Measurements from ENCODE around the gene HSPE1. TPM values are rescaled to one million over a fixed set of nuclear protein-coding genes. Genes with fewer than 3 reads are reported as not detected.
"Not testable (repeated sequence)": the region's sequence is repeated elsewhere in the genome, so short reads cannot be mapped to it uniquely, and the experiment has no call there.

HSPE1 gene
- total RNA-seq, 4 donors from 2014 or later, result 47.5 to 79.5 (median 65.4) TPM

DNA sequence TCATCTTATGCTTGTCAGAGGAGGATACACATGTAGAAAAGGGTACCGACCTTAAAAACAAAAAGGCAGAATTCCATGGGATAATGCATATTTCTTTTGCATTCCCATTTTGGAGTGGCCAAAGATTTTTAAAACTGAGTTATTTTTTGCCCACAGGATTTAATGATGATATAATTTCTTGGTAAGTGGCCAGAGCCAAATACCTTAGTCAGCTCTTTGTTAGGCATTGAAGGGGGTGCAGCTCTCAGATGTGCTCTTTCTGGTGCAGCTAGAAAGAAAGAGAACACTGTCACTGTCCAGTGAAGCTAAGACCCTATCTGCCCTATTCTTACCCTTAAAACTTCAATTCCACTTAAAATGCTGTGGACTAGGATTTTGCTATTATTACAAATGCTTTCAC is 36.0 kb upstream of the HSPE1 start:
- no peak for TF ChIP-seq EP300 (IDR thresholded peaks at IDR 0.05)
- TF ChIP-seq, protein P1, sequence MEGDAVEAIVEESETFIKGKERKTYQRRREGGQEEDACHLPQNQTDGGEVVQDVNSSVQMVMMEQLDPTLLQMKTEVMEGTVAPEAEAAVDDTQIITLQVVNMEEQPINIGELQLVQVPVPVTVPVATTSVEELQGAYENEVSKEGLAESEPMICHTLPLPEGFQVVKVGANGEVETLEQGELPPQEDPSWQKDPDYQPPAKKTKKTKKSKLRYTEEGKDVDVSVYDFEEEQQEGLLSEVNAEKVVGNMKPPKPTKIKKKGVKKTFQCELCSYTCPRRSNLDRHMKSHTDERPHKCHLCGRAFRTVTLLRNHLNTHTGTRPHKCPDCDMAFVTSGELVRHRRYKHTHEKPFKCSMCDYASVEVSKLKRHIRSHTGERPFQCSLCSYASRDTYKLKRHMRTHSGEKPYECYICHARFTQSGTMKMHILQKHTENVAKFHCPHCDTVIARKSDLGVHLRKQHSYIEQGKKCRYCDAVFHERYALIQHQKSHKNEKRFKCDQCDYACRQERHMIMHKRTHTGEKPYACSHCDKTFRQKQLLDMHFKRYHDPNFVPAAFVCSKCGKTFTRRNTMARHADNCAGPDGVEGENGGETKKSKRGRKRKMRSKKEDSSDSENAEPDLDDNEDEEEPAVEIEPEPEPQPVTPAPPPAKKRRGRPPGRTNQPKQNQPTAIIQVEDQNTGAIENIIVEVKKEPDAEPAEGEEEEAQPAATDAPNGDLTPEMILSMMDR (IDR thresholded peaks at IDR 0.05), result no peak
- TF ChIP-seq POLR2A (IDR thresholded peaks at IDR 0.05), result no peak
- Histone ChIP-seq H3K9me3 (no peaks in the 10 kb centered on the region), H3K4me1 (peaks cover 0 to 19% (median 0%) of the 10 kb centered on the region in 4 donors), H3K36me3 (peaks cover 0 to 75% (median 0%) of the 10 kb centered on the region in 3 donors), H3K4me3 (no peak overlapping the region), H3K27me3 (no peaks in the 10 kb centered on the region), H3K27ac (no peak overlapping the region)
- no peak for DNase-seq (ENCODE audit: low spot score in 2 of 2)
- WGBS, 2 donors, result 42 to 44% methylated on average over 1 of the region's 1 CpG

DNA sequence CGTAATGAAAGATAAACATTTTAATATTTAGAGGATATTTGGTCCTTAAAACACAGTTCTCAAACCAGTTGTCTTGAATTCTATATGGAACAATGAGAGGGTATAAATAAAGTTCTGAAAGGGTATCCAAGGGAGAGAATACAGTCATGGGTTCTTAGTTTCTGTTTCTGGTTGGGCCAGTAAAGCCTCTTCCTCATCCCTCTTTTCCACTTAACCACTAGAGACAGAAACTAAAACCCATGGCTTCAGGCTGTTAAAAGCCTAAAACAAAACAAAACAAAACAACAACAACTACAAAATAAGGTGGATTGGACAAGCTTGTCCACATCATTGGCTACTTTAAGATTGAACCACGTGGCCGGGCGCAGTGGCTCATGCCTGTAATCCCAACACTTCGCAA is 28.0 kb upstream of the HSPE1 start:
- no peaks in the 10 kb centered on the region for H3K4me1 ChIP-seq
- no peaks in the 10 kb centered on the region for H3K27me3 ChIP-seq
- H3K36me3 ChIP-seq, result peaks cover 3 to 95% (median 21%) of the 10 kb centered on the region in 3 donors
- H3K27ac ChIP-seq, result no peak overlapping the region
- no peak for DNase-seq (ENCODE audit: low spot score in 2 of 2)
- H3K4me3 ChIP-seq, result no peak overlapping the region
- no peaks in the 10 kb centered on the region for H3K9me3 ChIP-seq
- whole genome bisulfite sequencing, 2 donors, result 97 to 98% methylated on average over 5 of the region's 5 CpGs
- TF ChIP-seq EP300 (IDR thresholded peaks at IDR 0.05) (no peak), POLR2A (IDR thresholded peaks at IDR 0.05) (no peak)
- TF ChIP-seq, protein P1 (IDR thresholded peaks at IDR 0.05), result no peak

DNA sequence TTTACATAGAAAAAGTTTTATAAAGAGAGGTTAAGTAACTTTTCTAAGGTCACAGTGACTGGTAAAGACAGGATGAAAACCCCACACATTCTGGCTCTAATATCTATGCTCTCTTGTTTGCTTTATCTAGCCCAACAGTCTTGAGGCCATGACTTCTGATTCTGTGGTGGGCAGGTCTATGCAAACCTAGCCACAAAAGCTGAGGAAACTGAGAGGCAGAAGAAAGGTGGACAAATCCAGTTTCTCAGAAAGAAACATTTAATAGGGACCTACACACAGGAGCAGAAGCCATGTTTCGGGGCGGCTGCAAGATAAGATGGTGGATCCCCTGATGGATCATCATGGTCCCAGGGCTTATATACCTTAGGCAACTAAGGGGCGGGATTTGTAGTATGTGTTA is 22.4 kb upstream of the HSPE1 start:
- Histone ChIP-seq H3K4me1 (no peaks in the 10 kb centered on the region), H3K4me3 (no peak overlapping the region), H3K27me3 (no peaks in the 10 kb centered on the region), H3K9me3 (peaks cover 0 to 2% (median 0%) of the 10 kb centered on the region in 4 donors), H3K36me3 (peaks cover 3 to 77% (median 6%) of the 10 kb centered on the region in 3 donors), H3K27ac (no peak overlapping the region)
- TF ChIP-seq, protein P1 (IDR thresholded peaks at IDR 0.05), result no peak
- TF ChIP-seq POLR2A (IDR thresholded peaks at IDR 0.05) (no peak), EP300 (IDR thresholded peaks at IDR 0.05) (no peak)
- 96 to 99% methylated on average over 3 of the region's 3 CpGs for WGBS, 2 donors
- no peak for DNase-seq (ENCODE audit: low spot score in 2 of 2)

DNA sequence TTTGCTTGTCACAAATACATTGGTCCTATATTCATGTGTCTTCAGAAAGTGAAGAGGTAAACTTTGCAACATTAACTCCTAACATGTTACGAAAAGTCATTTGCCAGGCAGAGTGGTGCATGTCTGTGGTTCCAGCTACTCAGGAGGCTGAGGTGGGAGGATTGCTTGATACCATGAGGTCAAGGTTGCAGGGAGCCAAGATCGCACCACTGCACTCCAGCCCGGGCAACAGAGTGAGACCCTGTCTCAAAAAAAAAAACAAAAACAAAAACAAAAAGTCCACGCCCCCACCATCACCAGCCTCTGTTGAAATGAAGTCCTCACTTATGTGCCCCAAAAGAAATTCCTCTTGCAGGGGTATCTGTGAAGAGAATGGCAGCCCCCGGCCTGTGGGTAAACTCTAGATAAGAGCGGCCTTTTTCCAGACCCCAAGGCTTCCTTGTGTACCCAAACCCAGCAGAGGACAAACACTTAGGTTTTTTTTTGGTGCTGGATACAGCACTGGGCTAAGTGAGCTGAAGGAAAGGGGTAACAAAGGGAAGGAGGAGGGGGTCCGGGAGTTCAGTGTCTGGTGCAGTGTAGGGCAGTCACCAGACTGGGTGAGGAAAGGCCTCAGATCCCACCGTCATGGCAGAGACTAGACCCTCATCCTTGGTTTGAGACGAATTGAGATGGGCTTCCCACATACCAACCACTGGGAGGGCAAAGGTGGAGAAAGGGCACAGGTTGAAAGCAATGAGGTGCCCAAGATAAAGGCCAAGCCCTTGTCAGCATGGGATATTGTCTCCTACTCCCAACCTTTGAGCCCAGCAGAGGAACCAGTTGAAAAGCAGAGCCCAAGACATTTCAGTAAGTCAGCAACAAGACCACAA is 19.8 kb upstream of the HSPE1 start:
- H3K4me3 ChIP-seq, result no peak overlapping the region
- no peaks in the 10 kb centered on the region for H3K27me3 ChIP-seq
- H3K36me3 ChIP-seq, result peaks cover 0 to 80% (median 6%) of the 10 kb centered on the region in 3 donors
- no peaks in the 10 kb centered on the region for H3K4me1 ChIP-seq
- H3K27ac ChIP-seq, result no peak overlapping the region
- WGBS, 2 donors, result 90 to 93% methylated on average over 9 of the region's 9 CpGs
- TF ChIP-seq EP300 (IDR thresholded peaks at IDR 0.05), result no peak
- TF ChIP-seq, protein P1 (IDR thresholded peaks at IDR 0.05), result no peak
- TF ChIP-seq POLR2A (IDR thresholded peaks at IDR 0.05), result no peak
- peaks cover 0 to 16% (median 0%) of the 10 kb centered on the region in 4 donors for H3K9me3 ChIP-seq
- DNase-seq (ENCODE audit: low spot score in 2 of 2), result no peak

DNA sequence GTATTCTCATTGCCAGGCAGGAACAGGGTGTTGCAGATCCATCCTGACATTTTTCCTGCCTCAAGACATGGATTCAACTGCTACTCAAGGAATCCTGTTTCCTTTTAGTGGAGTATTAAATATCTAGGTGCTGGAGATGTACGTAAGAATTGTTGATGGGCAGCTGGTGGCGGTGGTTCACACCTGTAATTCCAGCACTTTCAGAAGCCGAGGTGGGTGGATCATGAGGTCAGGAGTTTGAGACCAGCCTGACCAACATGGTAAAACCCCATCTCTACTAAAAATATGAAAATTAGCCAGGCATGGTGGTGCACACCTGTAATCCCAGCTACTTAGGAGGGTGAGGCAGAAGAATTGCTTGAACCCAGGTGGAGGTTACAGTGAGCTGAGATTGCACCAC is 15.9 kb upstream of the HSPE1 start:
- Histone ChIP-seq H3K36me3 (peaks cover 0 to 92% (median 18%) of the 10 kb centered on the region in 3 donors), H3K9me3 (peaks cover 0 to 16% (median 0%) of the 10 kb centered on the region in 4 donors)
- 95 to 96% methylated on average over 3 of the region's 3 CpGs for WGBS, 2 donors
- DNase-seq (ENCODE audit: low spot score in 2 of 2); H3K27me3 ChIP-seq; H3K27ac ChIP-seq; H3K4me3 ChIP-seq; H3K4me1 ChIP-seq: not testable (repeated sequence)

Measured in tibial nerve (tissue), 4 donors.